Measurements from ENCODE around the gene MYO1E.
A peak's percentile ranks its signal among the peaks of the same experiment; 100 is the strongest.

The MYO1E gene

DNA sequence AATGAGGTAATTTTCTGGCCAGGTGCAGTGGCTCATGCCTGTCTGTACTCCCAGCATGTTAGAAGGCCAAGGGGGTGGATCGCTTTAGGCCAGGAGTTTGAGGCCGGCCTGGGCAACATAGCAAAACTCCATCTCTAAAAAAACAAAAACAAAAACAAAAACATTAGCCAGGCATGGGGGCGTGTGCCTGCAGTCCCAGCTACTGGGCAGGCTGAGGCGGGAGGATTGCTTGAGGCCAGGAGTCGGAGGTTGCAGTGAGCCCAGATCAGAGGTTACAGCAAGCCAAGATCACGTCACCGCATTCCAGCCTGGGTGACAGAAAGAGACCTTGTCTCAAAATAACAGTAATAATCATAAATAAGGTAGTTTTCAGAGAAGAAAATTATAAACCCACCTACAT is 110.4 kb downstream of the MYO1E start:
- no peak for DNase-seq (ENCODE audit: low read depth in 2 of 2)

DNA sequence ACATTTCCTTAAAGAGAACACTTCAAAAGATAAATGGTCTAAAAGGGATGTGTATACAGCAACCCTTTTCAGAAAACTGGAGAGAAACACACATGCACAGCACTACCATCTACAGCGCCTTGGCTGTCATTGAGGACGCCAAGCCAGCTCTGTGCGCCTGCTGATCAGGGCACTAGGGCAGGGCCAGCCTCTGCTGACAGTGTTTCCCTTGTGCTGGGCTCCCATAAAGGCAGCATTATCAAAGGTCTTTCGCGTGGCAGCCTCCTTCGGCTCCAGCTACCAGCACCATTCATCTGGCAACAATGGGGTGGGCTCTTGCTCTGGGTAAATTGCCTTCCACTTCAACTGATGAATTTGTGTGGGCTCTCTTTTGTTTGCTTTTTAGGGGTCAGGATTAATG is 112.6 kb downstream of the MYO1E start:
- no peak for DNase-seq (ENCODE audit: low read depth in 2 of 2)

- no peak for DNase-seq (ENCODE audit: low read depth in 2 of 2)
Observed at GRCh38 chr15:59259137-59259943, 113.3 kb downstream of the MYO1E start.

GRCh38 chr15:59258317-59258716 is 114.4 kb downstream of the MYO1E start:
- no peak for DNase-seq (ENCODE audit: low read depth in 2 of 2)

GRCh38 chr15:59257140-59257539 is 115.5 kb downstream of the MYO1E start:
- DNase-seq (ENCODE audit: low read depth in 2 of 2): no peak

DNA sequence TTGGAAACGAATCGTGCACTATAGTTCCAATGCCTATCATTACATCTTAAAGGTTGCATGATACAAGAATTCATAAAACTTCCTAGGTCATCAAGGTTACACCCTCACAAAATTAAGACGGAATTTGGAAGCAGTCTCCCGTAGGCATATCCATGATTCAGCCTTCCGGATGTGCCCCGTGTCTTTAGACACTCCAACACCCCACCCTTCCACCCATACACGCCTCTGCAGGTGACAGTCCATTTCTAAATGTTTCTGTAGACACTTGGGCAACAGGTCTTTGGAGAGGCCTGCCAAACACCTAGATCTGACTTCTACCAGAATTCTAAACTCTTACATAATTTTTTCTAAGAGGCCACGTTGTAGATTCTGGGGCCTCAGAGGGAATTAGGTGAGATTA is 116.2 kb downstream of the MYO1E start:
- no peak for DNase-seq (ENCODE audit: low read depth in 2 of 2)

GRCh38 chr15:59255680-59256336 is 116.9 kb downstream of the MYO1E start:
- no peak for DNase-seq (ENCODE audit: low read depth in 2 of 2)

- DNase-seq (ENCODE audit: low read depth in 2 of 2): no peak
Observed at GRCh38 chr15:59252137-59252536, 120.5 kb downstream of the MYO1E start.

GRCh38 chr15:59251001-59251845 is 121.4 kb downstream of the MYO1E start:
- DNase-seq (ENCODE audit: low read depth in 2 of 2): no peak

GRCh38 chr15:59250249-59250648 is 122.4 kb downstream of the MYO1E start:
- DNase-seq (ENCODE audit: low read depth in 2 of 2): no peak

DNA sequence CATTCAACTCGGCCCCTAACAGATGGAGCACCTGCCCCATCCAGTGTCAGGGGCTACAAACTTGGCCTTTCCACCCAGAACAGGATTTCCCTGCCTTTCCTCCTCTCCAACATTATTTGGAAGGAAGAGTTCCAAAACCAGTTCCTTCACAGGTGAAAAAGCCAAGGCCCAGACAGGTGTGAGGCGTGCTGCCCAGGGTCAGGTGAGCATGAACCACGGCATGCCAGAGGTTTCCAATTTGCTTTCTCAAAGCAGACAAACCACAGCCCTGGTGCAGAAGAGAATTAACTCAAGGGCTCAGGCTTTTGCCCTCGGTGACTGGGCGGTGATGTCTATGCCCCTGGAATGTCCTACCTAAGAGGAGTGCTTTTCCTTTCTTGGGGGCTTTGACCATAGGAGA is 122.9 kb downstream of the MYO1E start:
- DNase-seq (ENCODE audit: low read depth in 2 of 2): no peak

DNA sequence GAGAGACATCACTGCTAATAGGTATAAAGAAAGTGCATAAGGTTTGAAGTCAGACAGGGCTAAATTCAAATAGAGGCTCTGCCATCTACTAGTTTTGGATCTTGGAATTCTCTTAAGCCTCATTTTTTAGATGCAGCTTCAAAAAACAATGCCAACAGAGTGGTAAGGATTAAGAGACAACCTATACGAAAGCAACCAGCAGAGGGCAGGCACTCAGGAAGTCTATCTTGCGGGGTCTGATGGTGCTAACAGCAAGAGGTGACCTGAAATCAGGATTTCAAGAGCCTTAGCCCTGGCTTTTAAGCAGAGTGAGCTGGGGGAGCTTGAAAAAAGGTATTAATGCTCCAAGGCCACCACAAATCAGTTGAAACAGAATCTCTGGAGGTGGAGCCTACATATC is 125.3 kb downstream of the MYO1E start:
- peak; percentile 11 to 18 for DNase-seq (ENCODE audit: low read depth in 2 of 2)

DNA sequence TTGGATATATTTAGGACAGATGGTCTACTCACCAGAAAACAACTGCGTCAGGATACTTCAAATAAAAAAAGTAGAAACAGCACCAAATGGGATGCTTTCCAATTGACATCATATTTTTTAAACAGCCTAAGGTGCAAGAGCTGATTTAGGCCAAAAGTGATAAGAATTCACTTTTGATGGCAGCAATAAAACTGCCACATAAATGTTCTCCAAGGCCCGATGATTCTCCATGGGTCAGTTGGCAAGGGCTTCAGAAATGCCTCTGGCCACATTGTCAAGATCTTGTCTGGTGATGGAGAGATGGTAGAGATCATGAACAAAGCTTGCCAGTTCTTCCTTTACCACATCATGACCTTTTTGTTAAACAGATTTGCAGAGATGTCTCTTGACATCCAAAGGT is 127.1 kb downstream of the MYO1E start:
- no peak for DNase-seq (ENCODE audit: low read depth in 2 of 2)

- no peak for DNase-seq (ENCODE audit: low read depth in 2 of 2)
Observed at GRCh38 chr15:59244337-59244736, 128.3 kb downstream of the MYO1E start.

DNA sequence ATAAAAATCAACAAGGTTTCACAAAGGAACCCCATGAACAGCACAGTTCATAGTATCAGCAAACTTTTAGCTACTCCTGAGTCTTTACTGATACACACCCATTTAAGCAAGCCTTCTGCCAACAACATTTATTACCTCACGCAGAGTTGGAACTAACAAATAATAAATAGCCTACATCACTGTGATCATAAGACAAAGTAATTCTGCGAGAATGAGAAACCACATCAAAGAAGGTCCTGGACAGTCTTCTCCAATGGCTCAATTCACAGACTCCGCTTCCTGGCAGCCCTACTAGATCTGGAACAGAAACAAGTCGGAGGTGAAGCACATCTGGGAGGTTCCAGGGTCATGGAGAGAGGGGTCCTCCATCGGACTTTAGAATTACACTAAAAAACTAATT is 129.0 kb downstream of the MYO1E start:
- no peak for DNase-seq (ENCODE audit: low read depth in 2 of 2)

GRCh38 chr15:59242649-59243048 is 130.0 kb downstream of the MYO1E start:
- DNase-seq (ENCODE audit: low read depth in 2 of 2): no peak

DNA sequence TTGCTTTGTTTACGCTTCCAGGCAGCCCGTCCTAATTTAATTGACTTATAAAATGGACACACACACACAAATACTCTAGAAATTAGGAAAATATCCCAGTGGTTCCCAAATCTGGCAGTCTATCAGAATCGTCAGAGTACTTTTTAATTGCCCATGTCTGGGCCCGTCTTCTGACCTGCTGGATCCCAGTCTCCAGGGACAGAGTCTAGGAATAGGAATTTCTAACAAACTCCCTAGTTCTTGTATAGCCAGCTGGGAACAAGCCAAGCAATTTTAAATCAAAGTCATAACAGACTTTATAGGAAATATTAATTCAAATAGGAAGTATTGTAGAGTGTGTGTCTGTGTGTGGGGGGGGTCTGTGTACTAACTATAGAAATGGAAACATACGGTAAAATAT is 132.6 kb downstream of the MYO1E start:
- DNase-seq (ENCODE audit: low read depth in 2 of 2): no peak

DNA sequence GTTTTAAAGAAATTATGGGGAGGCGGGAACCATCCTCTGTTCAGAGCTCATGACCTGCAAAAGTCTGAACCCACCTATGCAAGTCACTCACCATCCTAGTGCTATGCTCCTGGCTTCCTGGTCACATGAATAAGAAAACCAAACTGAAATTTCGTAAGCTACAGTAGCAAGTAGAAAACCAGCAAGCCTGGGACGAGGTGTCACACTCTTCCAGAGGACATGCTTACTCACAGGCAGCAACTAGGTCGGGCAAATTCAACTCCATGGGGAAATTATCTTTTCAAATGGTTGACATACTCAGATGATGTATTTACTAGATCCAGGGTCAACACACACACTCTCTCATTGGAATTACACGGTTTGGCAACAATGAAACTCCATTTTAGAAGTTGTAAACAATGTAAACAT is 134.7 kb downstream of the MYO1E start:
- DNase-seq (ENCODE audit: low read depth in 2 of 2): no peak

GRCh38 chr15:59237119-59237855 is 135.4 kb downstream of the MYO1E start:
- no peak for DNase-seq (ENCODE audit: low read depth in 2 of 2)

GRCh38 chr15:59236394-59236793 is 136.3 kb downstream of the MYO1E start:
- no peak for DNase-seq (ENCODE audit: low read depth in 2 of 2)

- DNase-seq (ENCODE audit: low read depth in 2 of 2): no peak
Observed at GRCh38 chr15:59232476-59232875, 140.2 kb downstream of the MYO1E start.

DNA sequence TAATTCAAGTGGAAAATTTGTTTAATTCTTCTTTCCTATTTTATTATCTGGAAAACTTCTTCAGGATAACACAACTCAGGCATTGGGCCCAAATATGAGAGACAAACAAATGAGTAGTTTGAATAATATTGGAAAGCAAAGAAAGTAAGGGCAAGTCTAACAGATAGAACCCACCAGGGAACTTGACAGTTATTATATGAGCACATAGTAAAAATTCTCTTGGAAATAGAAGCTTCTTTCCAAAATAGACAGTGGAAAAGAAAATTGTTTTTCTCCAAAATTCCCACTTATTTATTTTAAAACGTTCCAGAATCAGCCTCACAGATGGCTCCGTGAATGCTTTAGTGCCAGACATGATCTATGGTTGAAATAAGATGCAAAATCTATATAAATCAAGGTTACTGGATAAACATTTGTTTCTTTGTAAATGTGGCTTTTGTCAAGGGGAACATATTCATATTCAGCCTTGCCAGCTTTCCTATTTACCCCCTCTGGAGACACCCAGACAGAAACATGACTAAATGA is 142.1 kb downstream of the MYO1E start:
- DNase-seq (ENCODE audit: low read depth in 2 of 2): no peak

Data from stimulated activated CD4-positive, alpha-beta T cell treated with anti-CD3 and anti-CD28 coated beads, Interleukin-1b, Interleukin-23, amount 100 ng/mL, for 4 hours (primary cell).